BLaER1 treated with 17β-estradiol and CSF1 and Interleukin-3, amounts not matched to agents 10 nM and 100 nM (cell line): ENCODE results near the gene CHRM5.

Source experiments
- H3K27ac ChIP-seq, 11 experiments: shearing (Covaris generic); formaldehyde crosslinking; 2 replicates each; pipeline ENCODE4 v1.8.1; 2022
- H3K27me3 ChIP-seq, 11 experiments: shearing (Covaris generic); formaldehyde crosslinking; 2 replicates each; pipeline ENCODE4 v1.8.1; 2022
- H3K36me3 ChIP-seq, 11 experiments: shearing (Covaris generic); formaldehyde crosslinking; 2 replicates each; pipeline ENCODE4 v1.8.1; 2022
- H3K4me1 ChIP-seq, 10 experiments: shearing (Covaris generic); formaldehyde crosslinking; 2 replicates each; pipeline ENCODE4 v1.8.1; 2022
- H3K4me2 ChIP-seq, 11 experiments: shearing (Covaris generic); formaldehyde crosslinking; 2 replicates each; pipeline ENCODE4 v1.8.1; 2022
- H3K4me3 ChIP-seq, 10 experiments: shearing (Covaris generic); formaldehyde crosslinking; 2 replicates each; pipeline ENCODE4 v1.8.1; 2022
- H3K9ac ChIP-seq, 11 experiments: shearing (Covaris generic); formaldehyde crosslinking; 2 replicates each; pipeline ENCODE4 v1.8.1; 2022
- H3K9me3 ChIP-seq, 11 experiments: shearing (Covaris generic); formaldehyde crosslinking; replicated peaks in 1 of 11; 2 replicates each; pipeline ENCODE4 v1.8.1; 2022
- H4K20me1 ChIP-seq, 11 experiments: shearing (Covaris generic); formaldehyde crosslinking; 2 replicates each; pipeline ENCODE4 v1.8.1; 2022
- Cebpa-rat ChIP-seq, 11 experiments: shearing (Covaris generic); IDR thresholded peaks; 2 replicates each; pipeline ENCODE4 v1.8.1; 2022

Gene CHRM5

GRCh38 chr15:33956397-33956796, 11.9 kb upstream of the CHRM5 start:
- H3K9me3 ChIP-seq, result peaks cover 0 to 9% (median 5%) of the 10 kb centered on the region in 11 experiments; a peak in 8 of 22 replicates
- H3K4me1 ChIP-seq, result peaks cover 0 to 17% (median 0%) of the 10 kb centered on the region in 10 experiments; a peak in 6 of 20 replicates
- TF ChIP-seq Cebpa-rat (IDR thresholded peaks at IDR 0.05), result no peak
- H4K20me1 ChIP-seq, result 0 out of 22 replicates have a peak, but pooled peaks cover 0 to 7% (median 0%) of the 10 kb centered on the region in 11 experiments
- no peak overlapping the region for H3K27ac ChIP-seq
- no peak overlapping the region for H3K4me3 ChIP-seq
- H3K4me2 ChIP-seq, result no peak overlapping the region
- H3K36me3 ChIP-seq, result no peaks in the 10 kb centered on the region
- H3K9ac ChIP-seq, result no peak overlapping the region
- H3K27me3 ChIP-seq, result no peaks in the 10 kb centered on the region

DNA sequence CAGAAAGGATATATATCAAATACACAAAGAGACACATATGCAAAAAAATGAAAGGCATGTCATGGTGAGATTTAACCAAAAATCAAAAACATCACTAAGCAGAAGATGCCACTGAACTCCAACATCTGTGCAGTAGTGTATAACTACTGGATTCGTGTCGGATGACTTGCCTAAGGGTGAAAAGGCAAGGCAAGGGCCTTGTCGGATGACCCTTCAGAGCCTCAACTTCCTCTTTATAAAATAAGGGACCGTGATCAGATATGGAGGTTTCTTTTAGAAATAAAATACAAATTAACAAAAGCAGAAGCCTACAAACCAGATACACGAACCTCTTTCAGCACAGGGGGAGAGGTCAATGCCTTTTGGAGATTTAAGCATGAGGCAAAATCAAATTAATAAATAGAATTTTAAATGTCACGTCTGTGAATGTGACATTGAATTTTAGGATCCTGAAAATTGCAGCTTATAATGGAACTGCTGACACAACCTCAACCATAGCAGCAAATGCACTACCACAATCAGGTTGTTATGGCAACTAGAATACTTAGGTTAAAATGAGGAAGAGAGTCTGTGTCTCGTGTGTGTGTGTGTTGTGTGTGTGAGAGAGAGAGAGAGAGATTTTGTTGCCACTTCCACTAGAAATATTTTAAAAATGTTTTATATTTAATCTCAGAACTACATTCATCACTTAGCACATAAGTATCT, 8.3 kb upstream of the CHRM5 start:
- Histone ChIP-seq H3K27ac (peak overlapping the region in 2 of 11 experiments; percentile 37 to 44; a peak in 3 of 22 replicates), H3K4me3 (no peak overlapping the region), H4K20me1 (0 out of 22 replicates have a peak, but pooled peaks cover 0 to 7% (median 0%) of the 10 kb centered on the region in 11 experiments), H3K9me3 (no peaks in the 10 kb centered on the region), H3K27me3 (no peaks in the 10 kb centered on the region), H3K36me3 (no peaks in the 10 kb centered on the region), H3K4me2 (peak overlapping the region in 3 of 11 experiments; percentile 11 to 57 (median 56); a peak in 5 of 22 replicates), H3K9ac (0 out of 22 replicates have a peak overlapping the region, but pooled peaks of 1 of the 11 experiments have one; percentile 9), H3K4me1 (peaks cover 0 to 19% (median 0%) of the 10 kb centered on the region in 10 experiments; a peak in 6 of 20 replicates)
- TF ChIP-seq Cebpa-rat (IDR thresholded peaks at IDR 0.05), result no peak

- Histone ChIP-seq H3K27ac (peak overlapping the region in 2 of 11 experiments; percentile 34 to 44; a peak in 2 of 22 replicates), H3K4me3 (no peak overlapping the region), H3K4me2 (peak overlapping the region in 1 of 11 experiments; percentile 56; a peak in 3 of 22 replicates), H3K4me1 (peaks cover 0 to 19% (median 0%) of the 10 kb centered on the region in 10 experiments; a peak in 6 of 20 replicates), H3K9ac (no peak overlapping the region), H4K20me1 (0 out of 22 replicates have a peak, but pooled peaks cover 0 to 7% (median 0%) of the 10 kb centered on the region in 11 experiments), H3K36me3 (no peaks in the 10 kb centered on the region), H3K9me3 (no peaks in the 10 kb centered on the region), H3K27me3 (no peaks in the 10 kb centered on the region)
- no peak for TF ChIP-seq Cebpa-rat (IDR thresholded peaks at IDR 0.05)
These were observed 7.8 kb upstream of the CHRM5 start for GRCh38 chr15:33960549-33960935.

- no peak for TF ChIP-seq Cebpa-rat (IDR thresholded peaks at IDR 0.05)
- H4K20me1 ChIP-seq, result no peaks in the 10 kb centered on the region
- H3K4me1 ChIP-seq, result peaks cover 0 to 19% (median 0%) of the 10 kb centered on the region in 10 experiments; a peak in 6 of 20 replicates
- no peak overlapping the region for H3K9ac ChIP-seq
- H3K4me2 ChIP-seq, result no peak overlapping the region
- H3K27me3 ChIP-seq, result no peaks in the 10 kb centered on the region
- no peaks in the 10 kb centered on the region for H3K9me3 ChIP-seq
- no peak overlapping the region for H3K4me3 ChIP-seq
- H3K36me3 ChIP-seq, result no peaks in the 10 kb centered on the region
- no peak overlapping the region for H3K27ac ChIP-seq
These were observed 4.2 kb upstream of the CHRM5 start for GRCh38 chr15:33963831-33964664.

GRCh38 chr15:33964665-33965040, 3.6 kb upstream of the CHRM5 start:
- Histone ChIP-seq H4K20me1 (no peaks in the 10 kb centered on the region), H3K27me3 (no peaks in the 10 kb centered on the region), H3K36me3 (no peaks in the 10 kb centered on the region), H3K4me2 (no peak overlapping the region), H3K27ac (no peak overlapping the region), H3K4me1 (peaks cover 0 to 14% (median 0%) of the 10 kb centered on the region in 10 experiments; a peak in 6 of 20 replicates), H3K9ac (no peak overlapping the region), H3K9me3 (no peaks in the 10 kb centered on the region), H3K4me3 (no peak overlapping the region)
- no peak for TF ChIP-seq Cebpa-rat (IDR thresholded peaks at IDR 0.05)

DNA sequence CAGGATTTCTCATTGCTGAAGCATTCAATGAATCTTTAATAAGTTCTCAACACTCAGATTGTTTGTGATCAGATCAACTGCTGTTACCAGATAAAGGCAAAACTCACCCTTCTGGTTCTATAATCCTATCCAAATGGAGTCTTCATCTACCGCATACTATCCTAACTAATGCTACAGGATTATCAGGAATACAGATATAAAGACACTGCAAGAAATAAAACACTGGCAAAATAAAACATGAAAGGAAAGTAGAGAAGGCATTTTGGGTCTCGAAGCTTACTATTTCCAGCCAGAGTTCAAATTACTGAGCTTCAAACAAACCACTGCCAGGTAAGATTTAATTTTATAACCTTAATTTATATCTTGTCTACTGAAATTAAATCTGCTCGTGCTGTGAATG, 524 bp downstream of the CHRM5 start:
- Histone ChIP-seq H3K4me3 (no peak overlapping the region), H3K4me1 (no peaks in the 10 kb centered on the region), H3K9ac (no peak overlapping the region), H3K4me2 (no peak overlapping the region), H3K36me3 (no peaks in the 10 kb centered on the region), H3K9me3 (no peaks in the 10 kb centered on the region), H3K27me3 (no peaks in the 10 kb centered on the region), H4K20me1 (no peaks in the 10 kb centered on the region), H3K27ac (no peak overlapping the region)
- no peak for TF ChIP-seq Cebpa-rat (IDR thresholded peaks at IDR 0.05)

DNA sequence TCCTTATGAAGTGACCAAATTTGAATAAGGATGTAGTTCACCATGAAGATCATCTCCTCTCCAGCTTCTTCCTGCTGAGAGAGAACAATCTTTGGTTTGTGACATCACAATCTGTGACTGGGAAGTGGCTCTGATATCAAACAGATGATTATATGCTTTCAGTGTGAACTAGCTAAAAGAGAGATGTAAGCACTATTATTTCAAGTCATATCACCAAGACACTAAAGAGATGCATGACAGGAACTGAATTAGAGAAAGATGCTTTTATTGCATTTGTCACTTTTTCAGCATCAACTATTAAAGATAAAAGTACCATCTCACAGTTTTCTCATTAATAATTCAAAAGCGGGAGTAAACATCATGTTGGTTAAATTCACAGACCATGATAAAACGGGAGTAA, 3.5 kb downstream of the CHRM5 start:
- Histone ChIP-seq H3K4me3 (no peak overlapping the region), H3K27ac (no peak overlapping the region), H4K20me1 (no peaks in the 10 kb centered on the region; a peak in 1 of 22 replicates), H3K36me3 (no peaks in the 10 kb centered on the region), H3K9ac (no peak overlapping the region), H3K4me2 (no peak overlapping the region), H3K9me3 (no peaks in the 10 kb centered on the region), H3K4me1 (peaks cover 0 to 4% (median 3%) of the 10 kb centered on the region in 10 experiments; a peak in 7 of 20 replicates), H3K27me3 (no peaks in the 10 kb centered on the region)
- no peak for TF ChIP-seq Cebpa-rat (IDR thresholded peaks at IDR 0.05)

- peaks cover 0 to 8% (median 5%) of the 10 kb centered on the region in 10 experiments; a peak in 7 of 20 replicates for H3K4me1 ChIP-seq
- no peaks in the 10 kb centered on the region for H3K27me3 ChIP-seq
- H3K36me3 ChIP-seq, result no peaks in the 10 kb centered on the region
- no peak overlapping the region for H3K4me3 ChIP-seq
- H3K27ac ChIP-seq, result no peak overlapping the region
- 0 out of 22 replicates have a peak, but pooled peaks of 1 of the 11 experiments have one; percentile 20 for TF ChIP-seq Cebpa-rat (IDR thresholded peaks at IDR 0.05)
- no peak overlapping the region for H3K4me2 ChIP-seq
- peaks cover 0 to 2% (median 0%) of the 10 kb centered on the region in 11 experiments; a peak in 3 of 22 replicates for H4K20me1 ChIP-seq
- H3K9me3 ChIP-seq, result no peaks in the 10 kb centered on the region
- no peak overlapping the region for H3K9ac ChIP-seq
These were observed 6.8 kb downstream of the CHRM5 start for GRCh38 chr15:33975022-33975565.

GRCh38 chr15:33980159-33980558, 11.9 kb downstream of the CHRM5 start:
- H3K27me3 ChIP-seq, result no peaks in the 10 kb centered on the region

More at GRCh38 chr15:33980159-33980558, 11.9 kb downstream of the CHRM5 start:
- no peak for TF ChIP-seq Cebpa-rat (IDR thresholded peaks at IDR 0.05)
- H3K4me1 ChIP-seq, result peaks cover 0 to 8% (median 5%) of the 10 kb centered on the region in 10 experiments; a peak in 7 of 20 replicates
- H3K4me2 ChIP-seq, result no peak overlapping the region
- no peak overlapping the region for H3K4me3 ChIP-seq
- peaks cover 0 to 8% (median 0%) of the 10 kb centered on the region in 11 experiments; a peak in 3 of 22 replicates for H4K20me1 ChIP-seq
- H3K9me3 ChIP-seq, result no peaks in the 10 kb centered on the region
- no peak overlapping the region for H3K27ac ChIP-seq
- H3K9ac ChIP-seq, result no peak overlapping the region
- no peaks in the 10 kb centered on the region for H3K36me3 ChIP-seq
